HepG2 (cell line): ENCODE data around the gene KCTD14. TPM values are rescaled to one million over a fixed set of nuclear protein-coding genes. Genes with fewer than 3 reads are reported as not detected.

ENCODE experiments used
- CEBPB ChIP-seq: IDR thresholded peaks from 2 replicates; pipeline ENCODE4 v1.6.1; 2011; ENCODE audit warnings: low read depth, low read length, improper control_type of control experiment, borderline replicate concordance
- E2F2 ChIP-seq: sonication (generic); formaldehyde crosslinking; IDR thresholded peaks from 2 replicates; pipeline ENCODE4 v1.4.0; 2020; ENCODE audit warnings: missing genetic modification reagents, borderline replicate concordance
- FIP1L1 ChIP-seq: fragments of 200-400 bp; formaldehyde crosslinking; IDR thresholded peaks from 2 replicates; pipeline ENCODE4 v1.6.1; 2018; ENCODE audit warnings: low read depth, mild to moderate bottlenecking, low read length, moderate library complexity, borderline replicate concordance; ENCODE audit not compliant: insufficient read depth
- NFRKB ChIP-seq: fragments of 450-650 bp; IDR thresholded peaks from 2 replicates; pipeline ENCODE4 v1.6.1; 2017
- POGZ ChIP-seq: sonication (generic); formaldehyde crosslinking; IDR thresholded peaks from 2 replicates; pipeline ENCODE4 v1.4.0; 2020; ENCODE audit warnings: mild to moderate bottlenecking, missing genetic modification reagents
- SP140L ChIP-seq: sonication (generic); formaldehyde crosslinking; IDR thresholded peaks from 2 replicates; pipeline ENCODE4 v1.4.0; 2020; ENCODE audit warnings: missing genetic modification reagents, borderline replicate concordance
- SSRP1 ChIP-seq: IDR thresholded peaks from 2 replicates; pipeline ENCODE4 v1.6.1; 2016; ENCODE audit warnings: control low read depth
- SUZ12 ChIP-seq: fragments of 150-350 bp; IDR thresholded peaks from 2 replicates; pipeline ENCODE4 v1.6.1; 2014; ENCODE audit warnings: low read depth, low read length
- SYNCRIP ChIP-seq: fragments of 200-400 bp; formaldehyde crosslinking; IDR thresholded peaks from 2 replicates; pipeline ENCODE4 v1.6.1; 2018; ENCODE audit warnings: mild to moderate bottlenecking, low read depth, low read length; ENCODE audit not compliant: insufficient read depth
- TSC22D2 ChIP-seq: sonication (generic); formaldehyde crosslinking; IDR thresholded peaks from 2 replicates; pipeline ENCODE4 v1.5.1; 2020; ENCODE audit warnings: missing genetic modification reagents, mild to moderate bottlenecking, borderline replicate concordance
- YY1 ChIP-seq: IDR thresholded peaks from 2 replicates; pipeline ENCODE4 v1.6.1; 2011; ENCODE audit warnings: low read length, low read depth, moderate library complexity, mild to moderate bottlenecking; ENCODE audit not compliant: insufficient read depth, insufficient replicate concordance
- ZEB1 ChIP-seq: IDR thresholded peaks from 2 replicates; pipeline ENCODE4 v1.6.1; 2012; ENCODE audit warnings: mild to moderate bottlenecking, low read depth, inconsistent platforms; ENCODE audit not compliant: insufficient replicate concordance
- ZNF367 ChIP-seq: sonication (generic); formaldehyde crosslinking; IDR thresholded peaks from 2 replicates; pipeline ENCODE4 v1.4.0; 2020; ENCODE audit warnings: missing genetic modification reagents, borderline replicate concordance
- ZNF383 ChIP-seq: sonication (generic); formaldehyde crosslinking; IDR thresholded peaks from 2 replicates; pipeline ENCODE4 v1.4.0; 2020; ENCODE audit warnings: missing genetic modification reagents, mild to moderate bottlenecking, borderline replicate concordance
- ZNF44 ChIP-seq: sonication (generic); formaldehyde crosslinking; IDR thresholded peaks from 2 replicates; pipeline ENCODE4 v1.5.1; 2020; ENCODE audit warnings: mild to moderate bottlenecking, missing genetic modification reagents
- ZNF501 ChIP-seq: sonication (generic); formaldehyde crosslinking; IDR thresholded peaks from 2 replicates; pipeline ENCODE4 v1.5.1; 2020; ENCODE audit warnings: mild to moderate bottlenecking, moderate library complexity, missing genetic modification reagents
- ZNF564 ChIP-seq: sonication (generic); formaldehyde crosslinking; IDR thresholded peaks from 2 replicates; pipeline ENCODE4 v1.8.1; 2023; ENCODE audit warnings: mild to moderate bottlenecking, missing genetic modification reagents
- polyA plus RNA-seq, 8 experiments: library from polyadenylated mRNA; depleted of rRNA in 3 of 8; stranded (reverse) in 7 of 8; unstranded in 1 of 8; fragments of >200 nt; fragmentation: Illumina TruSeq in 4 of 8; extraction: Trizol in 4 of 8; gene quantifications; 2 replicates each; pipeline versions ENCODE4 v1.2.1 to v1.2.3, GENCODE V29; 2011 to 2016; ENCODE audit warnings: low read depth in 4 of 8, missing spikeins in 1 of 8, mixed read lengths in 1 of 8; ENCODE audit not compliant: insufficient read depth in 1 of 8
- total RNA-seq, 5 experiments: library from RNA; depleted of rRNA; stranded (reverse); fragments of >200 nt; fragmentation: Illumina TruSeq; extraction: Trizol; gene quantifications; 2 replicates each; pipeline ENCODE4 v1.2.3, GENCODE V29; 2016; ENCODE audit warnings: low read depth in 1 of 5
- TF ChIP-seq, protein P1 (sequence below): IDR thresholded peaks from 2 replicates; pipeline ENCODE4 v1.4.0; 2020; ENCODE audit warnings: mild to moderate bottlenecking, missing genetic modification reagents
- TF ChIP-seq, protein P2 (sequence below): fragments of 450-650 bp; IDR thresholded peaks from 2 replicates; pipeline ENCODE4 v1.6.1; 2017; ENCODE audit warnings: mild to moderate bottlenecking
- TF ChIP-seq, protein P3 (sequence below): fragments of 450-650 bp; IDR thresholded peaks from 2 replicates; pipeline ENCODE4 v1.6.1; 2017

Gene KCTD14
- total and polyA plus RNA-seq, 2 of the 13 experiments (the other 11 are each of a cell fraction or from before 2014, with no cell fraction given): 10.3 to 15.6 TPM

DNA sequence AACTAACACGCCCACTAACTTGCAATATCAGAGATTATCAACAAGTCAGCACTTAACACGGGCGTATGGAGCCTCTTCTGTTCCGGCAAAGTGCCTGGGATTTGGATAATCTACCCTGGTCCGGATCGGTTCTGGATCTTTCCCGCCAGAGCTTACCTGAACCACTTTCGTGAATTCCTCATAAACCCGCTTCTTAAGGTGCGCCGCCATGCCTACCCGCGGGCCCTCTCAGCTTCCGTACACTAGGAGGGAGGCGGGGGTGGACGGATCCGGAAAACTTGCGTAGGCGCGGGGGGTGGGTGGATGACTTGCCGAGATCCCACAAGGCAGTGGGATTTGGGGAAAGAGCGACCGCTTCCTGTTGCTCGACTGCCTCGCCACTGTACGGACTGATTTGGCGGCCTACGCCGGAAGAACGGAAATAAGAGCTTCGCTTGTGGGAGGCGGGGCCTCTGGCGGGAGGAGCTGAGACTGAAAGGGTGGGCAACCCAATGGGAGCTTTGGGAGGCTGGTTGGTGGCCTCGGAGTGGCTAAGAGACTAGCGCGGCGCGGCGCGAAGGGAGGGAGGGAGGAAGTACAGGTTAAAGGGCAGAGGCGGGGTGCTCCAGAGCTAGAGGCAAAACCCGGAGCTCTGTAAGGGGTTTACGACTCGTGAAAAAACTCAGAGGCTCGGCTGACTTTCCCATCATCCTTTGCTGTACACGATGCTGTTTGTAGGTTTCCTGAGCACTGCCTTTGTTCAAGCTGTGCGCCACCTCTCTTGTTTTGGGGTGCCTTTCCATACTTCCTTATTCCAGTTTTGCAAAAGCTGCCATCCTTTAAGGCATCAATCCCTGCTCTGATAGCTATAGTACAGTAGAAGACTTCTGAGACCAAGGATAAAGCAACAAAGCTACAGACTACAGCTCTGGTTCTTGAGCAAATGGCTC lies 28.4 kb downstream of the KCTD14 start, which contains the start of gene INTS4 (continued):
- TF ChIP-seq, protein P1, sequence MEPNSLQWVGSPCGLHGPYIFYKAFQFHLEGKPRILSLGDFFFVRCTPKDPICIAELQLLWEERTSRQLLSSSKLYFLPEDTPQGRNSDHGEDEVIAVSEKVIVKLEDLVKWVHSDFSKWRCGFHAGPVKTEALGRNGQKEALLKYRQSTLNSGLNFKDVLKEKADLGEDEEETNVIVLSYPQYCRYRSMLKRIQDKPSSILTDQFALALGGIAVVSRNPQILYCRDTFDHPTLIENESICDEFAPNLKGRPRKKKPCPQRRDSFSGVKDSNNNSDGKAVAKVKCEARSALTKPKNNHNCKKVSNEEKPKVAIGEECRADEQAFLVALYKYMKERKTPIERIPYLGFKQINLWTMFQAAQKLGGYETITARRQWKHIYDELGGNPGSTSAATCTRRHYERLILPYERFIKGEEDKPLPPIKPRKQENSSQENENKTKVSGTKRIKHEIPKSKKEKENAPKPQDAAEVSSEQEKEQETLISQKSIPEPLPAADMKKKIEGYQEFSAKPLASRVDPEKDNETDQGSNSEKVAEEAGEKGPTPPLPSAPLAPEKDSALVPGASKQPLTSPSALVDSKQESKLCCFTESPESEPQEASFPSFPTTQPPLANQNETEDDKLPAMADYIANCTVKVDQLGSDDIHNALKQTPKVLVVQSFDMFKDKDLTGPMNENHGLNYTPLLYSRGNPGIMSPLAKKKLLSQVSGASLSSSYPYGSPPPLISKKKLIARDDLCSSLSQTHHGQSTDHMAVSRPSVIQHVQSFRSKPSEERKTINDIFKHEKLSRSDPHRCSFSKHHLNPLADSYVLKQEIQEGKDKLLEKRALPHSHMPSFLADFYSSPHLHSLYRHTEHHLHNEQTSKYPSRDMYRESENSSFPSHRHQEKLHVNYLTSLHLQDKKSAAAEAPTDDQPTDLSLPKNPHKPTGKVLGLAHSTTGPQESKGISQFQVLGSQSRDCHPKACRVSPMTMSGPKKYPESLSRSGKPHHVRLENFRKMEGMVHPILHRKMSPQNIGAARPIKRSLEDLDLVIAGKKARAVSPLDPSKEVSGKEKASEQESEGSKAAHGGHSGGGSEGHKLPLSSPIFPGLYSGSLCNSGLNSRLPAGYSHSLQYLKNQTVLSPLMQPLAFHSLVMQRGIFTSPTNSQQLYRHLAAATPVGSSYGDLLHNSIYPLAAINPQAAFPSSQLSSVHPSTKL (CRISPR knock-in tag): peak; percentile 75
- TF ChIP-seq, protein P2, sequence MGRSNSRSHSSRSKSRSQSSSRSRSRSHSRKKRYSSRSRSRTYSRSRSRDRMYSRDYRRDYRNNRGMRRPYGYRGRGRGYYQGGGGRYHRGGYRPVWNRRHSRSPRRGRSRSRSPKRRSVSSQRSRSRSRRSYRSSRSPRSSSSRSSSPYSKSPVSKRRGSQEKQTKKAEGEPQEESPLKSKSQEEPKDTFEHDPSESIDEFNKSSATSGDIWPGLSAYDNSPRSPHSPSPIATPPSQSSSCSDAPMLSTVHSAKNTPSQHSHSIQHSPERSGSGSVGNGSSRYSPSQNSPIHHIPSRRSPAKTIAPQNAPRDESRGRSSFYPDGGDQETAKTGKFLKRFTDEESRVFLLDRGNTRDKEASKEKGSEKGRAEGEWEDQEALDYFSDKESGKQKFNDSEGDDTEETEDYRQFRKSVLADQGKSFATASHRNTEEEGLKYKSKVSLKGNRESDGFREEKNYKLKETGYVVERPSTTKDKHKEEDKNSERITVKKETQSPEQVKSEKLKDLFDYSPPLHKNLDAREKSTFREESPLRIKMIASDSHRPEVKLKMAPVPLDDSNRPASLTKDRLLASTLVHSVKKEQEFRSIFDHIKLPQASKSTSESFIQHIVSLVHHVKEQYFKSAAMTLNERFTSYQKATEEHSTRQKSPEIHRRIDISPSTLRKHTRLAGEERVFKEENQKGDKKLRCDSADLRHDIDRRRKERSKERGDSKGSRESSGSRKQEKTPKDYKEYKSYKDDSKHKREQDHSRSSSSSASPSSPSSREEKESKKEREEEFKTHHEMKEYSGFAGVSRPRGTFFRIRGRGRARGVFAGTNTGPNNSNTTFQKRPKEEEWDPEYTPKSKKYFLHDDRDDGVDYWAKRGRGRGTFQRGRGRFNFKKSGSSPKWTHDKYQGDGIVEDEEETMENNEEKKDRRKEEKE: no peak
- no peak for TF ChIP-seq TSC22D2 (CRISPR knock-in tag)
- TF ChIP-seq ZNF501 (CRISPR knock-in tag): peak; percentile 76
- TF ChIP-seq ZNF367 (CRISPR knock-in tag): no peak
- TF ChIP-seq SSRP1: no peak
- TF ChIP-seq E2F2 (CRISPR knock-in tag): no peak
- TF ChIP-seq CEBPB: no peak
- no peak for TF ChIP-seq NFRKB
- peak; percentile 94 for TF ChIP-seq YY1
- no peak for TF ChIP-seq SYNCRIP
- no peak for TF ChIP-seq ZNF383
- no peak for TF ChIP-seq FIP1L1
- peak; percentile 46; the same call in 1 of the 2 replicates for TF ChIP-seq ZNF564 (CRISPR knock-in tag)
- TF ChIP-seq, protein P3, sequence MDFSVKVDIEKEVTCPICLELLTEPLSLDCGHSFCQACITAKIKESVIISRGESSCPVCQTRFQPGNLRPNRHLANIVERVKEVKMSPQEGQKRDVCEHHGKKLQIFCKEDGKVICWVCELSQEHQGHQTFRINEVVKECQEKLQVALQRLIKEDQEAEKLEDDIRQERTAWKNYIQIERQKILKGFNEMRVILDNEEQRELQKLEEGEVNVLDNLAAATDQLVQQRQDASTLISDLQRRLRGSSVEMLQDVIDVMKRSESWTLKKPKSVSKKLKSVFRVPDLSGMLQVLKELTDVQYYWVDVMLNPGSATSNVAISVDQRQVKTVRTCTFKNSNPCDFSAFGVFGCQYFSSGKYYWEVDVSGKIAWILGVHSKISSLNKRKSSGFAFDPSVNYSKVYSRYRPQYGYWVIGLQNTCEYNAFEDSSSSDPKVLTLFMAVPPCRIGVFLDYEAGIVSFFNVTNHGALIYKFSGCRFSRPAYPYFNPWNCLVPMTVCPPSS: no peak
- peak; percentile 95 for TF ChIP-seq POGZ (CRISPR knock-in tag)
- TF ChIP-seq SP140L (CRISPR knock-in tag): peak; percentile 50; the same call in 1 of the 2 replicates
- TF ChIP-seq ZNF44 (CRISPR knock-in tag): no peak; the same call in 1 of the 2 replicates
- peak; percentile 27 for TF ChIP-seq ZEB1
- TF ChIP-seq SUZ12: 0 out of 2 replicates have a peak, but pooled peaks have one; percentile 10
